Measurements from ENCODE around the gene ELAPOR1.
A peak's percentile ranks its signal among the peaks of the same experiment; 100 is the strongest.

DNA sequence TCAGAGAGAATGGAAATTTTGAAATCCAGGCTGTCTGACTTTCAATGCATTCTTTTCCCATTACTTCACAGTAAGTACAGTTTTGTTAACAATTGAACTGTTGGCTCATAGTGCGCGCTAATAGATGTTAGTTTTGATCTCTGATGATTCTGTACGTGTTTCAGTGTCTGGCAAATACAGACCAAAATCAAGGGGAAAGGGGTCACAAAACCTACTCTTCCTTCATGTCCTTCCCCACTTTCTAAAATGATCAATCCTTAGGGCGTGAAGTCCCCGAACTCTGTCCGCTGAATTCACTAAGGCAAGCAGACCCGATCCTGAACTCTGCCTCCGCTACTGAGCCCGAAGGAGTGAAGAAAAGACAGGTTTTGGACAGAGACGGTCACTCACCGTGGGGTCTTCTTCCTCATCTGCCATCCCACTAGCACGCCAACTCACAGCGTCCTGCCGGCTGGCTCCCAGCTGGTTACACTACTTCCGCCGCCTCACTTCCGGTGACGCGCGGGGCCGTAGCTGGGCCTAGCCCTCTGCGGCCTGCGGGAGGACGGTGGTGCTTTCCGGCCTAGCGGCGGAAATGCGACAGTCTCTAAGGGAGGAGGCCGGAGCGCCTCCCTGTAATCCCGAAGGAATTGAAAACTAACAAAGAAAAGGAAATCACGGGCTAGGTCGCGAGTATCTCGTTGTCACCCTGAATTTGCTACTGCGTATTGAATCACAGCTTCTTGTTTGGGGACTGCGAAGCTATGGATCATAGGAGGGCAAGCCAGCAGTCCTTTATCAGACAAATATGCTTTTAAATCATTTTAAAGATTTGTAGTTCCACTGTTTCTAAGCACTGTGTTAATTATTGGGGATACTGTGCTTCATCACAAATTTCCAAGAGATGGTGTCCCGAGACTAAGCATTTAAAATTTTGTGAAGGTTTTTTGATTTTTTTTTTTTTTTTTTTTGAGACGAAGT is 38.1 kb upstream of the ELAPOR1 start, which contains the start of gene TAF13:
- TF ChIP-seq, protein P1, sequence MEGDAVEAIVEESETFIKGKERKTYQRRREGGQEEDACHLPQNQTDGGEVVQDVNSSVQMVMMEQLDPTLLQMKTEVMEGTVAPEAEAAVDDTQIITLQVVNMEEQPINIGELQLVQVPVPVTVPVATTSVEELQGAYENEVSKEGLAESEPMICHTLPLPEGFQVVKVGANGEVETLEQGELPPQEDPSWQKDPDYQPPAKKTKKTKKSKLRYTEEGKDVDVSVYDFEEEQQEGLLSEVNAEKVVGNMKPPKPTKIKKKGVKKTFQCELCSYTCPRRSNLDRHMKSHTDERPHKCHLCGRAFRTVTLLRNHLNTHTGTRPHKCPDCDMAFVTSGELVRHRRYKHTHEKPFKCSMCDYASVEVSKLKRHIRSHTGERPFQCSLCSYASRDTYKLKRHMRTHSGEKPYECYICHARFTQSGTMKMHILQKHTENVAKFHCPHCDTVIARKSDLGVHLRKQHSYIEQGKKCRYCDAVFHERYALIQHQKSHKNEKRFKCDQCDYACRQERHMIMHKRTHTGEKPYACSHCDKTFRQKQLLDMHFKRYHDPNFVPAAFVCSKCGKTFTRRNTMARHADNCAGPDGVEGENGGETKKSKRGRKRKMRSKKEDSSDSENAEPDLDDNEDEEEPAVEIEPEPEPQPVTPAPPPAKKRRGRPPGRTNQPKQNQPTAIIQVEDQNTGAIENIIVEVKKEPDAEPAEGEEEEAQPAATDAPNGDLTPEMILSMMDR (IDR thresholded peaks at IDR 0.05) = peak in 4 of 7 experiments; percentile 25 to 62 (median 46)
- TF ChIP-seq POLR2A (IDR thresholded peaks at IDR 0.05) (peak in 2 of 4 donors; percentile 95), EP300 (IDR thresholded peaks at IDR 0.05) (no peak)

Data from stomach (tissue), 4 donors.